Stimulated activated CD4-positive, alpha-beta T cell treated with anti-CD3 and anti-CD28 coated beads, Interleukin-1b, Interleukin-23, amount 100 ng/mL, for 4 hours (primary cell): ENCODE measurements around the gene TNFRSF14.
"Not testable (repeated sequence)": the region's sequence is repeated elsewhere in the genome, so short reads cannot be mapped to it uniquely, and the experiment has no call there.

Experiments
- DNase-seq, 2 donors: peaks; one replicate each; pipeline ENCODE4 v3.0.0-alpha.2; 2020; ENCODE audit warnings: low read depth in 2 of 2

Gene TNFRSF14

GRCh38 chr1:2538376-2538775 lies 17.8 kb upstream of the TNFRSF14 start:
- DNase-seq = no peak

GRCh38 chr1:2538872-2539271 lies 17.3 kb upstream of the TNFRSF14 start:
- no peak for DNase-seq

GRCh38 chr1:2539312-2539907 lies 16.8 kb upstream of the TNFRSF14 start:
- no peak for DNase-seq

- no peak for DNase-seq
These were observed 15.2 kb upstream of the TNFRSF14 start for GRCh38 chr1:2540816-2541492.

- no peak for DNase-seq
These were observed 14.4 kb upstream of the TNFRSF14 start for GRCh38 chr1:2541619-2542245.

GRCh38 chr1:2542246-2542915 lies 13.8 kb upstream of the TNFRSF14 start:
- no peak for DNase-seq

GRCh38 chr1:2543543-2544092 lies 12.6 kb upstream of the TNFRSF14 start:
- no peak for DNase-seq

GRCh38 chr1:2544093-2544874 lies 11.9 kb upstream of the TNFRSF14 start:
- no peak for DNase-seq

- no peak for DNase-seq
These were observed 11.1 kb upstream of the TNFRSF14 start for GRCh38 chr1:2544875-2545640.

GRCh38 chr1:2545754-2546514 lies 10.2 kb upstream of the TNFRSF14 start:
- DNase-seq = peak; percentile 79 to 82

- DNase-seq = peak; percentile 55 to 71
These were observed 9.5 kb upstream of the TNFRSF14 start for GRCh38 chr1:2546515-2547209.

- peak in 1 of 2 donors; percentile 40 for DNase-seq
These were observed 8.7 kb upstream of the TNFRSF14 start for GRCh38 chr1:2547210-2548067.

- peak; percentile 80 for DNase-seq
These were observed 8.0 kb upstream of the TNFRSF14 start for GRCh38 chr1:2548068-2548589.

- DNase-seq = not testable (repeated sequence)
These were observed 6.7 kb upstream of the TNFRSF14 start for GRCh38 chr1:2549367-2550029.

GRCh38 chr1:2550309-2550861 lies 5.8 kb upstream of the TNFRSF14 start:
- not testable (repeated sequence) for DNase-seq

GRCh38 chr1:2551544-2551943 lies 4.6 kb upstream of the TNFRSF14 start:
- not testable (repeated sequence) for DNase-seq

GRCh38 chr1:2552189-2552588 lies 4.0 kb upstream of the TNFRSF14 start:
- DNase-seq = no peak
